Neural cell (in vitro differentiated cells): Measurements from ENCODE around the gene FRMD4A.

Experiments used
- EP300 ChIP-seq: fragments of 450-650 bp; conservative IDR thresholded peaks from 2 replicates; pipeline ENCODE4 v1.6.1; 2014; ENCODE audit warnings: antibody characterized with exemption, mild to moderate bottlenecking, moderate library complexity; ENCODE audit not compliant: poor library complexity, severe bottlenecking
- EZH2 ChIP-seq: fragments of 200-600, 300-800 bp; shearing (Covaris generic), sonication (generic); IDR thresholded peaks from 2 replicates; pipeline ENCODE4 v1.6.1; 2014; ENCODE audit warnings: antibody characterized with exemption, low read length, borderline replicate concordance, mild to moderate bottlenecking; ENCODE audit not compliant: insufficient read depth, poor library complexity, severe bottlenecking
- MXI1 ChIP-seq: fragments of 450-650 bp; conservative IDR thresholded peaks from 2 replicates; pipeline ENCODE4 v1.6.1; 2014; ENCODE audit warnings: antibody characterized with exemption, mild to moderate bottlenecking; ENCODE audit not compliant: poor library complexity, severe bottlenecking
- RAD21 ChIP-seq: fragments of 450-650 bp; conservative IDR thresholded peaks from 2 replicates; pipeline ENCODE4 v1.6.1; 2014; ENCODE audit warnings: antibody characterized with exemption, mild to moderate bottlenecking, moderate library complexity
- TAF1 ChIP-seq: IDR thresholded peaks from 2 replicates; pipeline ENCODE4 v1.6.1; 2012; ENCODE audit warnings: low read depth
- TF ChIP-seq, protein P1 (sequence below): fragments of 450-650 bp; IDR thresholded peaks from 2 replicates; pipeline ENCODE4 v1.5.1; 2014; ENCODE audit warnings: antibody characterized with exemption, mild to moderate bottlenecking, moderate library complexity; ENCODE audit not compliant: poor library complexity, severe bottlenecking

DNA sequence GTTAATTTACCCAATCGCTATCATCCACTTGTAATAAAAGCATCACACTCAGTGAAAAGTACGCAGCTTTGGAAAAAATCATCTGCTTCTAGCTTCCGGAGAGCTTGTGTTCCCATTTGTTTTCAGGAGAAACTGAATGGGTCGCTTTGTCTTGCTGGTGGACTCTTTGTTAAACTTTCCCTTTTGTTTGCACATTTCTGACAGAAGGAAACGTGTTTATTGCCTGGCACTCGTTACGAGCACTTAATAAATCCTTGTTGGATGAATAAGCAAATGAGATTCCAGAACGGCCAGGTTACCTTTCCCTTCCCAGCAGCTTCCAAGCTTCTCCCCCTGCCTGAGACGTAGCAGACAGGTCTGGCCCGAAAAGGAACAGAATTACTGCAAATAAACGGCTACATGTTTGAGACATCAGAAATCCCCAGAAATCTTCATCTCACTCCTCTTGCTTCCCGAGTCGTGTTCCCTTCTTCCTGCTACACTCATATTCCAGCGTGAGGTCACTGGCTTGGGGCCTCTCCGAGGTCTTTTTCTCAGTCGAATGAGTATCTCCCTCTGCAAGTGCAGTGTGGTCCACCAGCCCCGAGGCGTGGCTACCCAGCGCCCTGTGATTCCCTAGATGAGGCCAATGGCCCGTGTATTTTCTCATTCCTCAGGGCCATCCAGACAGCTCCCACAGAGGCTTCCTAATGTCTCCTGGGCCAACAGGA, 167.2 kb downstream of the FRMD4A start:
- no peak for TF ChIP-seq RAD21
- TF ChIP-seq, protein P1, sequence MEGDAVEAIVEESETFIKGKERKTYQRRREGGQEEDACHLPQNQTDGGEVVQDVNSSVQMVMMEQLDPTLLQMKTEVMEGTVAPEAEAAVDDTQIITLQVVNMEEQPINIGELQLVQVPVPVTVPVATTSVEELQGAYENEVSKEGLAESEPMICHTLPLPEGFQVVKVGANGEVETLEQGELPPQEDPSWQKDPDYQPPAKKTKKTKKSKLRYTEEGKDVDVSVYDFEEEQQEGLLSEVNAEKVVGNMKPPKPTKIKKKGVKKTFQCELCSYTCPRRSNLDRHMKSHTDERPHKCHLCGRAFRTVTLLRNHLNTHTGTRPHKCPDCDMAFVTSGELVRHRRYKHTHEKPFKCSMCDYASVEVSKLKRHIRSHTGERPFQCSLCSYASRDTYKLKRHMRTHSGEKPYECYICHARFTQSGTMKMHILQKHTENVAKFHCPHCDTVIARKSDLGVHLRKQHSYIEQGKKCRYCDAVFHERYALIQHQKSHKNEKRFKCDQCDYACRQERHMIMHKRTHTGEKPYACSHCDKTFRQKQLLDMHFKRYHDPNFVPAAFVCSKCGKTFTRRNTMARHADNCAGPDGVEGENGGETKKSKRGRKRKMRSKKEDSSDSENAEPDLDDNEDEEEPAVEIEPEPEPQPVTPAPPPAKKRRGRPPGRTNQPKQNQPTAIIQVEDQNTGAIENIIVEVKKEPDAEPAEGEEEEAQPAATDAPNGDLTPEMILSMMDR, result no peak
- TF ChIP-seq EP300, result no peak
- no peak for TF ChIP-seq MXI1
- no peak for TF ChIP-seq TAF1
- no peak for TF ChIP-seq EZH2
